GM12878 (cell line): ENCODE measurements around the gene TSPAN31. TPM values are rescaled to one million over a fixed set of nuclear protein-coding genes. Genes with fewer than 3 reads are reported as not detected.

Experiments
- ATAC-seq: fragments of 200-7000 bp; cut with Tn5 transposase; 3 replicates; pipeline ENCODE4 v1.9.1; 2020; ENCODE audit warnings: mild to moderate bottlenecking, moderate library complexity
- BruUV-seq: library from RNA; stranded (reverse); fragments of 400-500 nt; replicated peaks from 2 replicates; lab custom pipeline; 2021; lab: Mats Ljungman, UMichigan
- CTCF ChIA-PET: fragments of 300-600 bp; sonication (Branson Sonifier 250); formaldehyde crosslinking; extraction: SDS; loops from one replicate; lab custom pipeline; 2021; ENCODE audit warnings: inconsistent platforms; lab: Yijun Ruan, JAX
- POLR2A ChIA-PET: fragments of 350-600 bp; formaldehyde crosslinking; extraction: SDS; loops from one replicate; lab custom pipeline; 2021; ENCODE audit warnings: inconsistent platforms; lab: Charles Lee
- RAD21 ChIA-PET: fragments of 300-600 bp; sonication (Branson Sonifier 250); formaldehyde crosslinking; loops from one replicate; lab custom pipeline; 2023; ENCODE audit warnings: antibody characterized with exemption; ENCODE audit not compliant: unreplicated experiment; lab: Charles Lee
- SMC1A ChIA-PET: fragments of 300-600 bp; sonication (Branson Sonifier 250); formaldehyde crosslinking; loops from one replicate; lab custom pipeline; 2023; ENCODE audit not compliant: unreplicated experiment, uncharacterized antibody; lab: Charles Lee
- DNase-seq: peaks from one replicate; pipeline ENCODE4 v3.0.0-alpha.2; 2011; ENCODE audit warnings: low read depth, low spot score
- FAIRE-seq: peaks from 3 replicates; lab custom pipeline; 2011; peaks lifted over from hg19 to GRCh38; lab: Jason Lieb, UNC
- H2AFZ ChIP-seq: 2 replicates; pipeline ENCODE4 v1.6.0; 2011; ENCODE audit warnings: low read depth, low read length, control low read depth; ENCODE audit not compliant: control insufficient read depth
- H3K27ac ChIP-seq: 2 replicates; pipeline ENCODE4 v1.5.1; 2011; ENCODE audit warnings: control low read depth; ENCODE audit not compliant: control insufficient read depth, insufficient read depth
- H3K27me3 ChIP-seq, 2 experiments: replicated peaks in 1 of 2; 2 replicates each; pipeline versions ENCODE4 v1.6.0 to v1.6.1; 2011; ENCODE audit warnings: low read length in 1 of 2; ENCODE audit not compliant: control insufficient read depth in 2 of 2, insufficient read depth in 2 of 2
- H3K36me3 ChIP-seq, 2 experiments: 2 replicates each; pipeline ENCODE4 v1.5.1; 2011; ENCODE audit warnings: low read length in 1 of 2; ENCODE audit not compliant: control insufficient read depth in 2 of 2, insufficient read depth in 2 of 2
- H3K4me1 ChIP-seq: 2 replicates; pipeline ENCODE4 v1.6.1; 2011; ENCODE audit warnings: mild to moderate bottlenecking, low read length, moderate library complexity, mixed read lengths; ENCODE audit not compliant: control insufficient read depth, insufficient read depth
- H3K4me2 ChIP-seq: 2 replicates; pipeline ENCODE4 v1.6.0; 2011; ENCODE audit warnings: control low read depth; ENCODE audit not compliant: control insufficient read depth, insufficient read depth
- H3K4me3 ChIP-seq: fragments of 200-600 bp; sonication (generic); 2 replicates; pipeline ENCODE4 v1.5.1; 2016
- H3K79me2 ChIP-seq: 2 replicates; pipeline ENCODE4 v1.6.0; 2011; ENCODE audit warnings: low read length; ENCODE audit not compliant: control insufficient read depth, insufficient read depth
- H3K9ac ChIP-seq: 2 replicates; pipeline ENCODE4 v1.8.0; 2011; ENCODE audit warnings: low read length, control low read depth, mixed read lengths; ENCODE audit not compliant: control insufficient read depth, insufficient read depth
- H3K9me3 ChIP-seq: replicated peaks from 3 replicates; pipeline ENCODE4 v1.5.1; 2011; ENCODE audit warnings: mild to moderate bottlenecking, low read length; ENCODE audit not compliant: control insufficient read depth, insufficient read depth
- H4K20me1 ChIP-seq: 2 replicates; pipeline ENCODE4 v1.6.0; 2011; ENCODE audit not compliant: control insufficient read depth, insufficient read depth
- EP300 ChIP-seq, 2 experiments: fragments of 150-350 bp in 1 of 2; IDR thresholded peaks; 2 replicates each; pipeline ENCODE4 v1.6.1; 2011 to 2012; ENCODE audit warnings: low read depth in 2 of 2, low read length in 2 of 2, borderline replicate concordance in 1 of 2, improper control_type of control experiment in 1 of 2, inconsistent platforms in 1 of 2; ENCODE audit not compliant: control insufficient read depth in 1 of 2
- HDAC6 ChIP-seq: fragments of 200-600 bp; sonication (generic); IDR thresholded peaks from one replicate; pipeline ENCODE4 v1.8.0; 2017; ENCODE audit warnings: antibody characterized with exemption; ENCODE audit not compliant: unreplicated experiment
- SIX5 ChIP-seq: IDR thresholded peaks from 2 replicates; pipeline ENCODE4 v1.6.1; 2011; ENCODE audit warnings: mild to moderate bottlenecking, low read depth, low read length, moderate library complexity; ENCODE audit not compliant: severe bottlenecking
- TAF1 ChIP-seq: IDR thresholded peaks from 2 replicates; pipeline ENCODE4 v1.6.1; 2011; ENCODE audit warnings: mild to moderate bottlenecking, low read depth, low read length, borderline replicate concordance
- TARDBP ChIP-seq: IDR thresholded peaks from 2 replicates; pipeline ENCODE4 v1.6.1; 2016; ENCODE audit warnings: borderline replicate concordance
- ZNF24 ChIP-seq: fragments of 450-650 bp; IDR thresholded peaks from 2 replicates; pipeline ENCODE4 v1.6.1; 2017; ENCODE audit warnings: antibody characterized with exemption, mild to moderate bottlenecking
- WGBS: methylation state at CpG from one replicate; pipeline ENCODE4 v1.1.6; 2016; ENCODE audit warnings: low lambda C conversion rate; ENCODE audit not compliant: insufficient replicate concordance, insufficient coverage; ENCODE audit errors: missing lambda C conversion rate; 5-methylcytosine and 5-hydroxymethylcytosine counted together
- in situ Hi-C: fragments of 300-500 bp; cut with MboI; formaldehyde crosslinking; loops from 9 replicates; pipeline ENCODE4 v1.14.3; 2018; ENCODE audit warnings: mixed read lengths
- intact Hi-C: fragments of 100-400 bp; cut with micrococcal nuclease; formaldehyde crosslinking; loops from one replicate; pipeline ENCODE4 v1.14.2; 2022; ENCODE audit not compliant: unreplicated experiment
- polyA plus RNA-seq, 11 experiments: library from polyadenylated mRNA; depleted of rRNA in 4 of 11; unstranded in 6 of 11; stranded (reverse) in 5 of 11; fragments of >200 nt; fragmentation: Nextera tagmentation in 4 of 11; fragmentation: Illumina TruSeq in 1 of 11; extraction: Ambion mirVana in 4 of 11; extraction: Trizol in 1 of 11; gene quantifications; 1 replicate in 1 of 11; 2 replicates in 10 of 11; pipeline versions ENCODE4 v1.2.1 to v1.2.3, GENCODE V29; 2011 to 2016; ENCODE audit warnings: inconsistent platforms in 2 of 11, missing spikeins in 2 of 11, low read depth in 1 of 11
- total RNA-seq, 4 experiments: library from RNA; depleted of rRNA in 3 of 4; stranded (reverse); fragments of >200 nt in 3 of 4; fragmentation: Illumina TruSeq in 1 of 4; extraction: Trizol in 1 of 4; gene quantifications; 2 replicates each; pipeline versions ENCODE4 v1.2.1 to v1.2.3, GENCODE V29; 2013 to 2021
- TF ChIP-seq, protein P1 (sequence below): fragments of 450-650 bp; IDR thresholded peaks from 2 replicates; pipeline ENCODE4 v1.6.1; 2017; ENCODE audit warnings: mild to moderate bottlenecking, low read depth, inconsistent platforms; ENCODE audit not compliant: poor library complexity, severe bottlenecking

TSPAN31 gene
- total and polyA plus RNA-seq, 10 of the 15 experiments (the other 5 are each of a cell fraction or from before 2014, with no cell fraction given), result 11.8 to 32.2 (median 24.7) TPM

DNA sequence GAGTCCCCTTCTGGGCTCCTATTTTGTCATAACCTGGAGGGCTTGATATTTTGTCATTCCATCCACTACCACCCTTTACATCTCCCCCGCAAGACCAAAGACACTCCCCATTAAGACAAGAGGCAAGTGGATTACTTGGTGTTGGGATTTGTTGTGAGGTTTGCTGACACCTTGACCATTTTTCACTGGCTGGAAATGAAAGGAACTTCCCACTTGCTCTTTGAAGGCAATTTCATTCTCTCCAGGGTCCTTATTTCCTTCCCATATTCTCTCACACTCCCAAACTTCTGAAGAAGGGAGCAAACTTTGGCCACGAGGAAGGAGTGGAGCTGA lies 21.2 kb upstream of the TSPAN31 start:
- Histone ChIP-seq H3K4me2 (no peak overlapping the region), H3K9ac (no peak overlapping the region), H3K27ac (no peak overlapping the region), H2AFZ (no peak overlapping the region), H3K36me3 (peaks cover 8 to 11% of the 10 kb centered on the region in 2 experiments; a peak in 3 of 4 replicates), H3K9me3 (no peaks in the 10 kb centered on the region), H3K4me3 (no peak overlapping the region), H4K20me1 (no peaks in the 10 kb centered on the region), H3K4me1 (no peaks in the 10 kb centered on the region), H3K79me2 (no peaks in the 10 kb centered on the region), H3K27me3 (no peaks in the 10 kb centered on the region)
- ChIA-PET SMC1A (no interaction called here), POLR2A (interaction anchor here (0.5 to 1.1 kb wide), 3 partner anchors 18 to 51 kb away, joined by 3 to 5 read pairs (median 3); partner anchors contain the start of gene TSPAN31), RAD21 (no interaction called here)
- intact Hi-C loops, result no loop called here
- DNase-seq, result no peak
- BruUV-seq, result no TSS peak
- in situ Hi-C loops, result no loop called here
- no peak for FAIRE-seq
- 100% methylated on average over 2 of the region's 2 CpGs for WGBS
- ATAC-seq, result no peak
- TF ChIP-seq TARDBP (no peak), TAF1 (no peak), ZNF24 (no peak), HDAC6 (no peak), SIX5 (no peak), EP300 (IDR thresholded peaks at IDR 0.05; ENCODE audit: borderline replicate concordance in 1 of 2, control insufficient read depth in 1 of 2, low read depth in 2 of 2, low read length in 2 of 2) (no peak)
- TF ChIP-seq, protein P1, sequence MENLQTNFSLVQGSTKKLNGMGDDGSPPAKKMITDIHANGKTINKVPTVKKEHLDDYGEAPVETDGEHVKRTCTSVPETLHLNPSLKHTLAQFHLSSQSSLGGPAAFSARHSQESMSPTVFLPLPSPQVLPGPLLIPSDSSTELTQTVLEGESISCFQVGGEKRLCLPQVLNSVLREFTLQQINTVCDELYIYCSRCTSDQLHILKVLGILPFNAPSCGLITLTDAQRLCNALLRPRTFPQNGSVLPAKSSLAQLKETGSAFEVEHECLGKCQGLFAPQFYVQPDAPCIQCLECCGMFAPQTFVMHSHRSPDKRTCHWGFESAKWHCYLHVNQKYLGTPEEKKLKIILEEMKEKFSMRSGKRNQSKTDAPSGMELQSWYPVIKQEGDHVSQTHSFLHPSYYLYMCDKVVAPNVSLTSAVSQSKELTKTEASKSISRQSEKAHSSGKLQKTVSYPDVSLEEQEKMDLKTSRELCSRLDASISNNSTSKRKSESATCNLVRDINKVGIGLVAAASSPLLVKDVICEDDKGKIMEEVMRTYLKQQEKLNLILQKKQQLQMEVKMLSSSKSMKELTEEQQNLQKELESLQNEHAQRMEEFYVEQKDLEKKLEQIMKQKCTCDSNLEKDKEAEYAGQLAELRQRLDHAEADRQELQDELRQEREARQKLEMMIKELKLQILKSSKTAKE, result no peak
- TF ChIP-seq, all 136 proteins: peak for 0
- CTCF ChIA-PET, result interaction anchor here (1.1 kb wide), 1 partner anchor 9 kb away, joined by 3 read pairs; no protein-coding TSS in a partner anchor
